Endothelial cell (in vitro differentiated cells): ENCODE data around the gene KCNIP3. TPM values are rescaled to one million over a fixed set of nuclear protein-coding genes. Genes with fewer than 3 reads are reported as not detected.
"Not testable (repeated sequence)": the region's sequence is repeated elsewhere in the genome, so short reads cannot be mapped to it uniquely, and the experiment has no call there.

Source experiments
- DNase-seq: peaks from one replicate; pipeline ENCODE4 v3.0.0; 2021; ENCODE audit warnings: low spot score
- H3K27ac Mint-ChIP-seq: one replicate; pipeline ENCODE4 v1.8.0; 2021; ENCODE audit warnings: mixed read lengths, inconsistent platforms; ENCODE audit not compliant: unreplicated experiment
- H3K27me3 Mint-ChIP-seq: one replicate; pipeline ENCODE4 v1.8.0; 2021; ENCODE audit warnings: mild to moderate bottlenecking, moderate library complexity, mixed read lengths, inconsistent platforms; ENCODE audit not compliant: unreplicated experiment
- H3K36me3 Mint-ChIP-seq: one replicate; pipeline ENCODE4 v1.8.0; 2021; ENCODE audit warnings: mild to moderate bottlenecking, low read depth, mixed read lengths, inconsistent platforms; ENCODE audit not compliant: unreplicated experiment
- H3K4me1 Mint-ChIP-seq: one replicate; pipeline ENCODE4 v1.8.0; 2021; ENCODE audit warnings: mild to moderate bottlenecking, mixed read lengths, inconsistent platforms; ENCODE audit not compliant: unreplicated experiment
- H3K4me3 Mint-ChIP-seq: one replicate; pipeline ENCODE4 v1.8.0; 2021; ENCODE audit warnings: mild to moderate bottlenecking, mixed read lengths, inconsistent platforms; ENCODE audit not compliant: unreplicated experiment
- H3K9me3 Mint-ChIP-seq: one replicate; pipeline ENCODE4 v1.8.0; 2021; ENCODE audit warnings: mixed read lengths, inconsistent platforms; ENCODE audit not compliant: unreplicated experiment
- CTCF ChIP-seq: fragments of 200-600 bp; sonication (generic); IDR thresholded peaks from one replicate; pipeline ENCODE4 v1.5.0; 2021; ENCODE audit warnings: antibody characterized with exemption; ENCODE audit not compliant: unreplicated experiment
- total RNA-seq: library from RNA; stranded (reverse); fragmentation: NEBNext Ultra II Directional; extraction: Animal tissue kit (Norgen Biotek cat#: 25700); gene quantifications from one replicate; pipeline ENCODE4 v1.2.1, GENCODE V29; 2021; ENCODE audit not compliant: unreplicated experiment

Gene KCNIP3
- total RNA-seq, 1 donor from 2014 or later: 0.26 TPM

DNA sequence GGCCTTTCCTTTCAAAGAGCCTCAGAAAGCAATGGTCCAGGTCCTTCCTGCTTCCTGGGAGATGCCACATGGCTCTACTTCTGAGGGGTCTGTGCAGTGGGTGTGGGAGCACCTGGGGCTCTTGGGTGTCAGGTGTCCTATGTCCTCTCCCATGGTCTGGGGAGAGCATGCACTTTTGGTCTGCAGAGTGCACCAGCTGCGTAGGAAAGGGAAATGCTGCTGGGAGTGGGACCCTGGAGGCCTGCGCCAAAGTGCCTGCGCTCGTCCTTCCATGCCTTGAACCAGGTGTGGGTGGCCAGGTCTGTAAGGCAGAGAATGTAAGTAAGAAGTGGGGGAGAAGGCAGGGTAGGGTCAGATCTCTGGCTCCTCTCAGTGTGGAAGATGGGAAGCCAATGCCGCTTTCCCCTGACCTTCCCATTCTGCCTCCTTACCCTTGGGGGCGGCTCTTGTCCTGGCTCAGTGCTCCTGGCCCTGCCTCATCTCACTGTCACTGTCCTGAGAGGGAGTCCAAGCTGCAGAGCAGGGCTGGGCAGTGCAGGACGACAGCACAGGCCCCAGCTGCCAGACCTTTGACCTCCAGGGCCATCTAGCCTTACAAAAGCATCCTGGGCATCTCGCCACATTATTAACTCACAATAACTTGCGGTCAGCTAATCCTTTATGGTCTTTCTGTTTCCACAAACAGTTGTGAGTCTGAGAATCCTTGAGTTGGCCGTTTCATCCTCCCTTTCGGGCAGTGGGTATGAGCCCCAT lies 29.5 kb upstream of the KCNIP3 start:
- Mint-ChIP-seq H3K27ac (no peak overlapping the region), H3K4me1 (no peaks in the 10 kb centered on the region), H3K27me3 (peaks cover 6% of the 10 kb centered on the region), H3K9me3 (no peaks in the 10 kb centered on the region), H3K36me3 (no peaks in the 10 kb centered on the region), H3K4me3 (no peak overlapping the region)
- DNase-seq: no peak
- no peak for TF ChIP-seq CTCF

GRCh38 chr2:95268211-95269035 lies 28.7 kb upstream of the KCNIP3 start:
- no peak for TF ChIP-seq CTCF
- Mint-ChIP-seq H3K27ac (no peak overlapping the region), H3K4me3 (no peak overlapping the region), H3K4me1 (no peaks in the 10 kb centered on the region), H3K9me3 (no peaks in the 10 kb centered on the region), H3K36me3 (no peaks in the 10 kb centered on the region), H3K27me3 (peaks cover 6% of the 10 kb centered on the region)
- no peak for DNase-seq

- TF ChIP-seq CTCF: no peak
- DNase-seq: no peak
- H3K4me1 Mint-ChIP-seq: no peaks in the 10 kb centered on the region
- no peak overlapping the region for H3K27ac Mint-ChIP-seq
- no peaks in the 10 kb centered on the region for H3K36me3 Mint-ChIP-seq
- H3K9me3 Mint-ChIP-seq: no peaks in the 10 kb centered on the region
- peaks cover 6% of the 10 kb centered on the region for H3K27me3 Mint-ChIP-seq
- no peak overlapping the region for H3K4me3 Mint-ChIP-seq
Measured at GRCh38 chr2:95269036-95269680, 28.0 kb upstream of the KCNIP3 start.

DNA sequence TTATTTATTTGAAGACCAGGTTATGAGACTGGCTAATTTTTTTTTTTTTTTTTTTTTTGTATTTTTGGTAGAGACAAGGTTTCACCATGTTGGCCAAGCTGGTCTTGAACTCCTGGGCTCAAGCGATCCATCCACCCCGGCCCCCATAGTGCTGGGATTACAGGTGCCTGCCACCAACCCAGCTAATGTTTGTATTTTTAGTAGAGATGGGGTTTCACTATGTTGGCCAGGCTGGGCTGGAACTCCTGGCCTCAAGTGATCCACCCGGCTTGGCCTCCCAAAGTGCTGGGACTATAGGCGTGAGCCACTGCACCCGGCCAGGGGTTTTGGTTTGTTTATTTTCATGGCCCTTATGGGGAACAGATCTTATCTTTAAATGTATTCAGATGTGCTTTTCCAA lies 27.4 kb upstream of the KCNIP3 start:
- DNase-seq: not testable (repeated sequence)

GRCh38 chr2:95270541-95271081 lies 26.5 kb upstream of the KCNIP3 start:
- no peak for TF ChIP-seq CTCF
- Mint-ChIP-seq H3K36me3 (no peaks in the 10 kb centered on the region), H3K4me3 (no peak overlapping the region), H3K9me3 (no peaks in the 10 kb centered on the region), H3K4me1 (no peaks in the 10 kb centered on the region), H3K27ac (no peak overlapping the region), H3K27me3 (peaks cover 10% of the 10 kb centered on the region)
- no peak for DNase-seq

More for the DNA sequence above, 27.4 kb upstream of the KCNIP3 start:
- not testable (repeated sequence) for H3K4me3 Mint-ChIP-seq, H3K9me3 Mint-ChIP-seq, H3K36me3 Mint-ChIP-seq, H3K27ac Mint-ChIP-seq, H3K4me1 Mint-ChIP-seq, H3K27me3 Mint-ChIP-seq
